GM21717 (cell line): ENCODE results near the gene DDX53.

Experiments used
- ATAC-seq: cut with Tn5 transposase; IDR thresholded peaks from one replicate; pipeline ENCODE4 v1.9.1; 2021; ENCODE audit warnings: mild to moderate bottlenecking, moderate library complexity; ENCODE audit not compliant: unreplicated experiment

The DDX53 gene

DNA sequence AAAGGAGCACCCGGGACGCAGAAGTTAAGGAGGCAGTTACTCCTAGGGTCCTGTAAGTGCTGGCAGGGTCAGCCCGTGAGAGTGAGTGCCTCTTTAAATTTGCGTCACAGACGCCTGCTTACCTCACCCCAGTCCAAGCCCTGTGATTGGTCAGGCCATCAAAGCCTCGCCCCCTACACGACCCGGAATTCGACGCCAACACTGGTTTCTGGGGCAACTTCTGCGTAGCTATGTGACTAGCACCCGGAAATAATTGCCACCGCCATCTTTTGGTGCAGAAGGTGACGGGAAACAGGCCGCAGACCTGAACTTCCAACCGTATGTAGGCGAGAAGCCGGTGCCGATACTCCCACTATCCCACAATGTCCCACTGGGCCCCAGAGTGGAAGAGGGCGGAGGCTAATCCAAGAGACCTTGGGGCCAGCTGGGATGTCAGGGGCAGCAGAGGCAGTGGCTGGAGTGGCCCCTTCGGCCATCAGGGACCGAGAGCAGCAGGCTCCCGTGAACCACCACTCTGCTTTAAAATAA, at the start of gene DDX53:
Gene DDX53 (plus strand): TSS at position 265 of the 528 bp plus-strand sequence. CDS start 98 bp downstream, at position 363.
- ATAC-seq = no peak

DNA sequence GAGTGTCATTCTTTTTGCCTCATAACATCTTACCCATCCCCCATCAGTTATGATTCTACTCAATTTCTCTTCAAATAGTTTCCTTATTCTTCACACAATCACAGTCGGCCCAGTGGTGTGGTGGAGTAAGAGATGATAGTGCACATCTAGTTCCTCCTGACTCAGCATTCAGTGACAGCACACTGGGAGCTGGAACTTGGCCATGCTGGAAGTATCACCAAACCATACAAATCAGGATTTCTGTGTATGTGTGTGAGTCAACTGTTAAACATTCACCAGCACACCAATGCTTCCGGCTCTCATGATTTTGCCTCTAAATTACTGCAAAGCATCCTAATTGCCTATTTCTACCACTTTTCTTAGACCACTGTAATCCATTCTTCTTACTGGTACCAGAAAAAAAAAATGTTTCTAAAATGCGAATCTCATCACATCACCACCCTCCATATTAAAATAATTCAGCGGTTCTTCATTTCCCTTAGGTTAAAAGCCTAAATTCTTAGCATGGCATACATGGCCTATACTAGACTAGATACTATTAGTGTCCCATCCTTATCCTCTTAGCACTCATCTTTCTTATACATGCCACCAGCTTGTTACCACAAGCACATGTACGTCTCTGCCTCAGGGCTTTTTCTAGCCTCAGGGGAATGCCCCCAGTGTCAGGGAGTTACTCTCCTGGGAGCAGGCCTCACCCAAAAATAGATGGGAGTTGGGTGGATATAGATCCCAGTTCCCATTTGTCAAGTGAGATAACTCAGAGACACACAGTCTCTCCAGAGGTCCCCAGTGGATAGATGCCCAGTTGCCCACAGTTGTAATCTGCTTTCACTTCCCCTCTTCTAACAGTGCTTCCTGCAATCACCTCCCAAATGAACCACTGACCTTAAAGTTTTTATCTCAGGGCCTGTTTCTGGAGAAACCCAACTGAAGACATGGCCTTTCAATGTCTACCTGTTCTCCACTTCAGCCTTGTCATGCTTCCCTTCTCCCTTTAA, 49.2 kb upstream of the DDX53 start:
- ATAC-seq = no peak

DNA sequence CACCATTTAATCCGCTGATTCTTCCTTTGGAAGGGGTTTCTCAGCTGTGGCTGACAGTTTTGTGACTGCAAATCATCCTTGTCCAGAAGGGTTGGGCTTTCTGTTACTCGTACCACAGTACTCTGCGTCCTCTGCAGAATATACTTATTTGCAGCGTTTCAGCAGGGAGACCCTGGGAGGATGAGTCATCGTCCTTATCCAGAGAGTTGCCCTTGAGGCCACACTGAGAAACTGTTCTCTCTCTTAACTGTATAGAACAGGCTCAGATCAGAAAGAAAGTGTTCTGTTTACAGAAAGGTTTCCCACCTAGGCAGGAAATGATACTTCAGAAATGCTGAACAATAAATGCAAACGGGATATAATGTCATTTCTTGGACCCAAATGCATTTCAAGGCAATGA, 47.8 kb upstream of the DDX53 start:
- no peak for ATAC-seq

DNA sequence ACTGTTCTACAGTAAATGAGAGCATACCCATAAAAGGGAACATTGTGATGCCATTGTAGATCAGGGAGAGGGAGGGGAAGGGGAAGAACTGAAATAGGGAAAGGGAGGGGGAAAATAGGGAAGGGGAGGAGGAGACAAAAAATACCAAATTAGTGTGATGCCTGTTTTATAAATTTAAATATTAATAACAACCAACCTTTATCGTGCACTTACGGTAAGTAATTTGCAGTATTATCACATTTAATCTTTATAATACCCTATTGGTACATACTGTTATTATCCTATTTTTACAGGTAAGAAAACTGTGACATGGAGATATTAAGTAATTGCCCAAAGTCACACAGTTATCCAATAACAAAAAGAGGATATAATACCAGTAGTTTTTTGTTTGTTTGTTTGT, 41.5 kb upstream of the DDX53 start:
- ATAC-seq = no peak

DNA sequence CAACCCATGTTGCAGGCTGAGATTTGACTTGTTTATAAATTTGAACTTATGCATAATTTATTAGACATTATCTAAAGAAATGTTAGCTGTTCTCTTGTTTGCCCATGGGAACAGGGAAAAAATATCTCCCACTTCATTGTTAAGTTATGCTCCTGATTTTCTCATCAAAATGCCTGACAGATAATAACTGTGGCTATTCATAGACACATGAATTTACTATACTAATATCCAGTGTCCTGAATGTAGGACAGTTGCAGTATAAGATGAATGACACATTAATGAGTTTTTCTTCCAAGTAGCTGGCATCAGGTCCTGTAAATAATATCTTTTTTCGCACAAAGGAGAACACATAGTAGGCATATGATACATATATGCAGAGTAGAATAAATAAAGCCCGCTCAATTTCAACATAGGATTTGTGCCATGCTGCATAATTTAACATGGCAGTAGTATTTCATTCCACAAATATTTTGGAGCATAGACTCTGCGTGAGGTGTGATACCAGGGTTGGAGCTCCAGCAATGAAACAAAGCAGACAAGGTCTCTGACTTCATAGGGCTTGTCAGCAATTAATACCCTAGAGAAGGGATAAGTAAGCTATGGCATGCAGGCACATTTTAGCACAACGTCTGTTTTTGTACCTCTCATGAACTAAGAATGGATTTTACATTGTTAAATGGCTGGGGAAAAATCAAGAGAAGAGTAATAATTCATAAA, 40.4 kb upstream of the DDX53 start:
- ATAC-seq = no peak

DNA sequence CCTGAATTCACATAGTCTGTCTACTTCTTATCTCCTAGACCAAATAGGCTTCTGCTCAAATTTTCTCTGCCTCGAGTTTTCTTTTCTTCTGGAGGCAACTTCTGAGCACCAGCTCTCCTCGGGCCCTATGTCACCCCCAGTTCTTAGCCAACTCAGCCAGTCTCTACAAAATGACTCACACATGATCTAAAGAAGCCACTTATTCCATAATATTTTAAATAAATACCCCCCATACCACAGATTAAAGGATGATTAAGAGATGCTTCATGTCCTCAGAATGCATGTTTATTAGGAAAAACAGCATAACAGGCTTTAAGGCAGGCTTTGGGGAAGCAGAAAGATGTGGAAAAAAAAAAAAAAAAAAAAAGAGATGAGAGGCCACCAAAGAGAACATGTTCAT, 36.6 kb upstream of the DDX53 start:
- ATAC-seq = no peak

DNA sequence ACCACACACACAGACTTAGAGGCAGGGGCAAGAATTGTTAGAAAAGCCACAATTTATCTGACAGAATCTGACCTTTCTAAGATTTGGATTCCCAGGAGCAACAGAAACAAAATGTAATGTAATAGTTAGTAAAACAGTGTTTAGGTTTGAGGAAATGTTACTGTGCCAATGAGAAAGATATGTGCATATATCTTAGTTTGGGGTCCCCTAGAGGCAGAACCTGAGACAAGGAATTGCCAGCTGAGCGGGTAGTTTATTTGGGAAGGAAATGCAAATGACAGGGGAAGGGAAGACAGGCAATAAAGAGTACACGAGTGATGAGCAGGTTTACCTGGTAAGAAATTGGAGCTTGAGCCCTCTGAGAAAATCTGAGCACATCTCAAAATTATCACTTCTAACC, 31.3 kb upstream of the DDX53 start:
- no peak for ATAC-seq

DNA sequence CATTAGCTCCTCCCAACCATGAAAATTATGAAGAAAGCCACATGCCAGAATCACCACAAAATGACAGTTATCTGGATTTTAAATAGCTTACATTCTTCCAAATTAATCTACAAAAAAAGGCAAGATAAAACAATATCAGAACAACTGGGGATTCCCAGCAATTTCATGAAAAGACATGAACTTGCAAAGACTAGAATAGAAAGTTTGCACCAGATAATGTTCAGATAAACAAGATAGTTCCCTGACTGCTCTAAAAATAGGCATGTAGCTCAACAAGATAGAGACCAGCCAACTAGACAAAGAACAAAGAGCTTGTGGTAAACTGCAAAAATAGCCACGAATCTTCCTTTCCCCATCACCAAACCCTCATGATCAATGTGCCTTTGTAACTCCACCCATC, 30.3 kb upstream of the DDX53 start:
- ATAC-seq = no peak

DNA sequence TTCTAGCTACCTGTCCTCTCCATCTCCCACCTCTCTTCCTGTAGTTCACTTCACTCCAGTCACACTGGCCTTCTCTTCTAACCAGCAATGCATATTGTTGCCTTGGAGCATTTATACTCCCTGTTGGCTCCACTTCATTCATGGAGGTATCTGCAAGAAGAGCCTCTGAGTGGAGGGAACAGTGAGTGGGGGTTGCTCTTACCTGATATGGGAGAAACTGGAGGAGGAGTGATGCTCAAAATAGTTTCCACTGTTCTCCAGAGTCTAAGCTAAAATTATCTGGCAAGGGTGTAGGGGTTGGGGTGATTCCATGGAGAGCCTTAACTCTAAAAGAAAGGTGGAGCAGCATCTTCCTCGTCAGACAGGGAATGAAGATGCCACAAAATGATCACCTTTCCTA, 28.9 kb upstream of the DDX53 start:
- ATAC-seq = no peak

DNA sequence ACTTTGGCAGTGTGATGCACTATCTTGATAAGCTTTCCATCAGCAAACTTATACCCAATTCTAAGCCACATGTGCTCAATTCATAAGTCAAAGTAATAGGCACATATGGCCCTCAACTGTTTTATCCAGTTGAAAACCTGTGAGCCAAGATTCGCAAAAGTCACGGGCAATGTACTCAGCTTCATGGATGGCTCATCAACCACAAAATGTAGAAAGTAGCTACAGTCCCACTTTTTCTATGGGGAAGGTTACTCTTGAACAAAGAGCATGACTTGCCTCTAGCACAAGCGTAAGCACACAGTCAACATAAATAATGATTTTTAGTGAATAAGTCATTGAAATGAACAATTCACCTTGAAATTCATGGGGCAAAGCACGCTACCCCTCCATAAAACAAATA, 25.1 kb upstream of the DDX53 start:
- ATAC-seq = no peak

DNA sequence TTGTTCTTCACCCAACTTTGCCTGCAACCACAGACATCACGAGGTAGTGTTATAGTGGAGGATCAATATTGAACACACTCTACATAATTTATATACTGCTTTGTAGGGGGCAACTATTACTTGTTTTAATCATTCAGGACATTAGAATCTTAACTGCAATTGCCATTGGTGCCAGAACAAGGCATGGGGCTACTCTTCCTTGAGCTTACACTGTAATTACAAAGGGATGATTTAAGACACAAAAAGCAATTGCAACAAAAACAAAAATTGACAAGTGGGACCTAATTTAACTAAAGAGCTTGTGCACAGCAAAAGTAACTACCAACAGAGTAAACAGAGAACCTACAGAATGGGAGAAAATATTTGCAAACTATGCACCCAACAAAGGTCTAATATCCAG, 24.0 kb upstream of the DDX53 start:
- no peak for ATAC-seq

DNA sequence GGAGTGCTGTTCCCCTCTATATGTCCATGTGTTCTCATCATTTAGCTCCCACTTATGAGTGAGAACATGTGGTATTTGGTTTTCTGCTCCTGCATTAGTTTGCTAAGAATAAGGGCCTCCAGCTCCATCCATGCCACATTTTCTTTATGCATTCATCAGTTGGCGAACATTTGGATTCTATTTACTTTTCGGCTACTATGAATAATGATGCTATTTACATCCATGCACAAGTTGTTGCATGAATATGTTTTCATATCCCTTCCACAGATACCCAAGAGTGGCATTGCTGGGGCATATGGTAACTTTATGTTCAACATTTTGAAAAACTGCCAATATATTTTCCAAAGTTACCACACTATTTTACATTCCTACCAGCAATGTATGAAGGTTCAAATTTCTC, 13.8 kb upstream of the DDX53 start:
- no peak for ATAC-seq

DNA sequence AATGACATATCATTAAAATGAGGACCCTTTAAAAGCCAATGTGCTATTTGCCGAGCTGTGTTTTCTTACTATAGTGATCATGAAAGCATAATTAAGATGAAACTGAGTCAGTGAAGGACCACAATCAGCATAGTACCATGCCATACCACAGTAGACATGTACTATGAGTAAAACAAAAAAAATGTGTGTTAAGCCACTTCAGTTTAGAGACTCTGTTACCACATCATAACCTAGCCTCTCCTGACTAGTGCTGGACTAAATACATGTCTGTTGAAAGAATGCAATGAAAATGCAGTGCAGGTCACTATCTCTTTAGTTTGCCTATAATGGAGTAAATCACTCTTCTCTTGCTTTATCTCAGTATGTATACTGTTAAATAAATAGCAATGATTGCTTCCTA, 12.3 kb upstream of the DDX53 start:
- ATAC-seq = no peak

DNA sequence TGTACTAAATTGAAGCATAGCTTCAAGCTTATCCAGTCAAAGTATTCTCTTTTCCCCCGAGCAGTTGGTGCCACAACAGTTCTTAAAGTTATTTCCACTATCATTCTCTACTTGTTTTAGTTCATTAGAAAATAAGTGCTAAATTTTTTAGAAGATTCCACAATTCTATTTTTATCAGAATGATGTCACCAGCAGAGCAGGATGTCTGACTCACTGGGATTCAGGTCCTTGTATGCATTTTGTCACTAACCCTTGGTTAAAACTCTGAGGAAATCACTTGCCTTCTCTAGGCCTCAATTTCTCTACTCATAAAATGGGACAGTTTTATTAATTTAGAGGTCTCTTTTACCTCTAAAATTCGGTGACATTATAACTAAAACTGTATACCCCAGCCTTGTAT, 3.4 kb downstream of the DDX53 start:
- ATAC-seq = no peak

DNA sequence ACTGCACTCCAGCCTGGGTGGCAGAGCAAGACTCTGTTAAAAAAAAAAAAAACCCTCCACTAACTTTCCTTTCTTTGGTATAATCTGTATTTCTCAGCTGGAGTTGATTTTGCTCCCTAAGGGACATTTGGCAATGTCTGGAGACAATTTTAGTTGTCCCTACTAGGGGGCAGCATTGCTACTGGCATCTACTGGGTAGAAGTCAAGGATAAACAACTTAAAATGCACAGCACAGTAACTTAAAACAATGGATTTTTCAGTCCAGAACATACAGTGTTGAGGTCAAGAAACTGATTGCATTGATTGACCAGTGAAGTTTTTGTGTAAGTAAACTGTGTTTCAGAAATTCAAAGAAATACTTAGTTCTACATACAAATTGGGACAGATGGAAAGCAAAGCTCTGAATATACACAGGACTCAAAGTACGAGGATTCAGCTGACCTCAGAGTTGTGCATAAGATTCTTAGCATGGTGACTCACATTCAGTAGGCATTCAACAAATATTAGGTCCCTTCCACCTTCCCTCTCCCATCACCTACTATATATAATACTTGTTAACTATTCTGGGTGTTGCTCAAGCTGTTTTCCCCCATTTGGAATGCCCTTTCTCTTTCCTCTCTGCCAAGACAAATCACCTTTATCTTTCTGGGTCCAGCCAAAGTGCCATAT, 8.8 kb downstream of the DDX53 start:
- no peak for ATAC-seq

DNA sequence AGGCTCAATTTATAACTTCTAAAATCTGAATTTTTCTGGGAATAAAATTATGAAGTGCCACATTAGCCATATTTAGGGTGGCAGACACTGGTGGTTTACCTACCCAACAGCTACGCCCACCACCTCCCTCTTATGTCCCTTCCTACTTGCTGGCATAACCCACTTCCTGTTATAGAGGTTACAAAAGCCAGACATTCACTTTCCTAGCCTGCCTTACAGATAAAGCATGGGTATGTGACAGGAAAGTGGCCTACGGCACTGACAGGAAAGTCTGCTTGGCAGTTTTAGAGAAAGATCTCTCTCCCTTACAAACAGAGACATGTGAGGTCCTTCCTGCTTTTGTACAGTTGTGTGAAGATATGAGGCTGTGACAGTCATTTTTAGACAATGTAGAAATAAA, 12.4 kb downstream of the DDX53 start:
- ATAC-seq = no peak

DNA sequence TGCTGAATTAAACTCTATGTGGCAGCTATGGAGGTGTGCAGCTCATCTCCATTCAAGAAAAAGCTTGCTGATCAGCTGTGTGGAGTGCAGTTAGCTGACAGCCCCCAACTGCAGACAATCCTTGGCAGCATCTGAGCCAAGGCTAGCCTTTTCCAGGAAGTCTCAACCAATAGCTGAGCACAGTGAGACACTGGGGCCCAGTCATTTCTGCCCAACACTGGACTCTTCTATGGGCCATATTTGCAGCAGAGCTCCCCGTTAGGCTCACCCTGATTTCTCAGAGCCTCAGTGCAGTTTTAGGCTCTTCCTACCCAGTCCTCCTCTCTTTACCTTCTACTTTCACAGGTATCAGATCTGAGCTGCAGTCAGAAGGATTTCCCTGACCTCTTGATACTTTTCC, 12.9 kb downstream of the DDX53 start:
- no peak for ATAC-seq

DNA sequence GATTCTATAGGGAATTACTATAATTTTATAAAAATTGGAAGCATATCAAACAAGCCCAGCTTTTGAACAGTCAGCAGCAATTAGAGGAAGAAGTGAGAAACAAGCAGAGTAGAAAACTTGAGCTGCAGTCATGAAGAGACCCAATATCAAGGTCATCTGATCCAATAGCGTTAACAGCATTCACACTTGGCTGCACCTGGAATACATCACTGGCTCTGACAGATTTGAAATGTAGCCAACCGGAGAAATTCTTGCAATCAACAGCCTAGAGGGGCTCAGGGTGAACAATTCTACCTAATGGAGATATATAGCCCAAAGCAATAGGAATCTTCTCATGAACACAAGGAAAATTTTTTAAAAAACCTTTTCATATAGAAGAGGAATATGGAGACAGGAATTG, 13.6 kb downstream of the DDX53 start:
- ATAC-seq = no peak

DNA sequence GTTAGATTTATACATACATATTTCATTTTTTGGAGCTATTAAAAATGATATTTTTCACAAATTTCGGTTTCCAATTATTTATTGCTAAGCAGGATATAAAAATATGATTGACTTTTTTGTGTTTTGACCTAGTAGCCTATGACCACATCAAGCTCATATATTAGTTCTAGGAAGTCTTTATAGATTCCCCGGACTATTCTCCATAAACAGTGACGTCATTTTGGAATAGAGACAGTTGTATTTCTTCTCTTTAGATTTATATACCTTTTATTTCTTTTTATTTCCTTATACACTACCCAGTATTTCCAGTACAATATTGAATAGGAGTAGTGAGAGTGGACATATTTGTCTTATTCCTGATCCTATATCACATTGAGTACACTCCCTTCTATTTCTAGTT, 31.8 kb downstream of the DDX53 start:
- no peak for ATAC-seq

DNA sequence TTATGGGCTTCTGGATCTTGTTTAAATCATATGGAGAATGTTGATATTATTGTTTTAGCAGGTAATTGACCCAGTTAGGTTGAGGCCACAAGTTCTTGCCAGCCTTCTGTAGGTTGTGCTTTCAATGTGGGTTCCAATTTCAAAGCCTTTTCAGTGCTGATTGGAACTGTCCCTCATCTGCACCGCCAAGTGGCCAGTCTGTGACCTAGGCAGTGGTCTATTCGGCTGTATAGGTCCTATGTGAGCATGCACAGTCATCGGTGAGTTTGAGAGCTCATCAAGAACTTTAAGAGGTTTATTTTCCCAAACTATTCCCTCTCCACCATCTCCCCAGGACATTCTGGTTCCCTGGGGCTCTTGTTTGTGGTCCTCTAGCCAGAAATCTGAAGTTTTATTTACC, 35.7 kb downstream of the DDX53 start:
- ATAC-seq = no peak

DNA sequence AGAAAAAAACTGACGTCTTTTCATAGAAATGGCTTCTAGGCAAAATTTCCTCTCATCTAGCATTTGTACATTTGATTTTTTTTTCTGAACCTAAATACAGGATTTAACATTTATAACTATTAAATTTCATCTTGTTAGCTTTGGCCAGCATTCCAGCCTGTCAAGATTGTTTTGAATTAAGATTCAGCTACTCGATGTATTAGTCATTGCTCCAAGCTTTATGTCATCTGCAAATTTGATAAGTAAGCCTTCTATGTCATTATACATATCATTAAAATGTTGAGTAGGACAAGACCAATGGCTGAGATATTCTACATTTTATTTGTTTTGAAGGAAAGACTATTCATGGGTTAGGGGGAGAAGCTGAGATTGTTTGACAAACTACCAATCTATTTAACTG, 46.7 kb downstream of the DDX53 start:
- no peak for ATAC-seq
